GM18499 (cell line): ENCODE results near the gene UGT1A1.

Source experiments
- ATAC-seq: cut with Tn5 transposase; IDR thresholded peaks from one replicate; pipeline ENCODE4 v1.9.1; 2021; ENCODE audit warnings: moderate number of reproducible peaks; ENCODE audit not compliant: insufficient read depth, unreplicated experiment

UGT1A1 gene

GRCh38 chr2:233814056-233814835 is 54.2 kb downstream of the UGT1A1 start:
- ATAC-seq = no peak

GRCh38 chr2:233815861-233816260 is 55.8 kb downstream of the UGT1A1 start:
- no peak for ATAC-seq

- no peak for ATAC-seq
These were observed 56.3 kb downstream of the UGT1A1 start for GRCh38 chr2:233816334-233816733.

- ATAC-seq = no peak
These were observed 56.7 kb downstream of the UGT1A1 start for GRCh38 chr2:233816771-233817170.

- no peak for ATAC-seq
These were observed 57.4 kb downstream of the UGT1A1 start for GRCh38 chr2:233817361-233817911.

GRCh38 chr2:233817995-233818638 is 58.0 kb downstream of the UGT1A1 start:
- ATAC-seq = no peak

- no peak for ATAC-seq
These were observed 58.9 kb downstream of the UGT1A1 start for GRCh38 chr2:233818639-233819621.

- ATAC-seq = no peak
These were observed 60.1 kb downstream of the UGT1A1 start for GRCh38 chr2:233819884-233820773.

GRCh38 chr2:233820774-233821105 is 60.7 kb downstream of the UGT1A1 start:
- ATAC-seq = no peak

GRCh38 chr2:233821196-233821595 is 61.1 kb downstream of the UGT1A1 start:
- no peak for ATAC-seq

- no peak for ATAC-seq
These were observed 61.6 kb downstream of the UGT1A1 start for GRCh38 chr2:233821709-233822100.

- no peak for ATAC-seq
These were observed 62.2 kb downstream of the UGT1A1 start for GRCh38 chr2:233822101-233822771.
